ACHN (cell line): ENCODE data around the gene ACE.
A peak's percentile ranks its signal among the peaks of the same experiment; 100 is the strongest.

Source experiments
- DNase-seq: peaks from one replicate; pipeline ENCODE4 v3.0.0-alpha.2; 2015
- in situ Hi-C: cut with HindIII; loops from 2 replicates; pipeline ENCODE4 v1.10.0; 2017; ENCODE audit warnings: low sequenced_read_pairs, low pct_ligation_motif_present, low pct_unique_long_range_greater_than_20kb

The ACE gene

GRCh38 chr17:63483655-63484575 lies 7.1 kb downstream of the ACE start:
- in situ Hi-C loops, result no loop called here
- DNase-seq, result no peak

GRCh38 chr17:63486317-63487013 lies 9.6 kb downstream of the ACE start:
- in situ Hi-C loops, result no loop called here
- DNase-seq, result no peak

- no peak for DNase-seq
- in situ Hi-C loops, result no loop called here
Measured at GRCh38 chr17:63487014-63487339, 10.1 kb downstream of the ACE start.

- DNase-seq, result no peak
- in situ Hi-C loops, result no loop called here
Measured at GRCh38 chr17:63488851-63489250, 12.0 kb downstream of the ACE start.

GRCh38 chr17:63489291-63489690 lies 12.4 kb downstream of the ACE start:
- DNase-seq, result no peak
- in situ Hi-C loops, result no loop called here

GRCh38 chr17:63490329-63490728 lies 13.5 kb downstream of the ACE start:
- DNase-seq, result no peak
- in situ Hi-C loops, result no loop called here

- in situ Hi-C loops, result no loop called here
- DNase-seq, result no peak
Measured at GRCh38 chr17:63490858-63491400, 14.1 kb downstream of the ACE start.

GRCh38 chr17:63491413-63491812 lies 14.6 kb downstream of the ACE start:
- in situ Hi-C loops, result no loop called here
- no peak for DNase-seq

- no peak for DNase-seq
- in situ Hi-C loops, result no loop called here
Measured at GRCh38 chr17:63491977-63492618, 15.2 kb downstream of the ACE start.

GRCh38 chr17:63492940-63493339 lies 16.1 kb downstream of the ACE start:
- in situ Hi-C loops, result no loop called here
- no peak for DNase-seq

GRCh38 chr17:63493411-63493810 lies 16.6 kb downstream of the ACE start:
- in situ Hi-C loops, result no loop called here

GRCh38 chr17:63494300-63494928 lies 17.6 kb downstream of the ACE start:
- in situ Hi-C loops, result no loop called here
- peak; percentile 24 for DNase-seq

More at GRCh38 chr17:63493411-63493810, 16.6 kb downstream of the ACE start:
- no peak for DNase-seq

- no peak for DNase-seq
- in situ Hi-C loops, result no loop called here
Measured at GRCh38 chr17:63495491-63495890, 18.6 kb downstream of the ACE start.

- in situ Hi-C loops, result no loop called here
- no peak for DNase-seq
Measured at GRCh38 chr17:63496177-63496576, 19.3 kb downstream of the ACE start.

- DNase-seq, result no peak
- in situ Hi-C loops, result no loop called here
Measured at GRCh38 chr17:63496663-63497400, 20.0 kb downstream of the ACE start.

GRCh38 chr17:63497708-63498483 lies 21.0 kb downstream of the ACE start:
- in situ Hi-C loops, result no loop called here
- peak; percentile 47 for DNase-seq

GRCh38 chr17:63498626-63499195 lies 21.9 kb downstream of the ACE start:
- no peak for DNase-seq
- in situ Hi-C loops, result no loop called here
